HCEC 1CT (cell line): ENCODE data around the gene SMCR8.
"Not testable (repeated sequence)": the region's sequence is repeated elsewhere in the genome, so short reads cannot be mapped to it uniquely, and the experiment has no call there.

Experiments
- DNase-seq: peaks from one replicate; pipeline ENCODE4 v3.0.0-alpha.2; 2017

Gene SMCR8

DNA sequence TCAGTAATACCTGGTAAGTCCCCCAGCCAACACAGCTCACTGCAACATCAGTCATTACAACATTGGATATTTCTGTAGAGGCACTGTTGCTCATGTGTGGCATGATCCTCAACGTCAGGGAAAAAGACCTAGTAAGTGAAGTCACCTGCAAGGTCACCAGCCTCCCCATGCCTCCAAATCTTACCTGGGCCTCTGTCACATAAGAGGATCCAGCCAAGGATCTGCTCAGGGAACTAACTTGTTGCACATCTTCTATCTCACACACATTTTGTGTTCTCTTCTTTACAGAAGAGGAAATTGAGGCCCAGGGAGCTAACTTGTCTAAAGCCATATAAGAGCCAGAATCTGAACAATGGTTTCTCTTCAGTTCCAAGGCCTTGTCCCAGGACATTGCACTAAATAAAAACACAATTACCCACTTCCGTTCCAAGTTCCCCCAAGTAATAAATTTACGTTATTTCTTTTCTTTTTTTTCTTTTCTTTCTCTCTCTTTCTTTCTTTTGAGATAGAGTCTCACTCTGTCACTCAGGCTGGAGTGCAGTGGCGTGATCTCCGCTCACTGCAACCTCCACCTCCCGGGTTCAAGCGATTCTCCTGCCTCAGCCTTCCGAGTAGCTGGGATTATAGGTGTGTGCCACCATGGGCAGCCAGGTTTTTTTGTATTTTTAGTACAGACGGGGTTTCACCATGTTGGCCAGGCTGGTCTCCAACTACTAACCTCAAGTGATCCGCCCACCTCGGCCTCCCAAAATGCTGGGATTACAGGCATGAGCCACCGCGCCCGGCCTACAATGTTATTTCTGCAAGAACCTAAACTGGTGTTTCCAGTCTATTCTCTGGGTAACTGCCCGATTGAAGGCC lies 47.0 kb downstream of the SMCR8 start:
- no peak for DNase-seq

DNA sequence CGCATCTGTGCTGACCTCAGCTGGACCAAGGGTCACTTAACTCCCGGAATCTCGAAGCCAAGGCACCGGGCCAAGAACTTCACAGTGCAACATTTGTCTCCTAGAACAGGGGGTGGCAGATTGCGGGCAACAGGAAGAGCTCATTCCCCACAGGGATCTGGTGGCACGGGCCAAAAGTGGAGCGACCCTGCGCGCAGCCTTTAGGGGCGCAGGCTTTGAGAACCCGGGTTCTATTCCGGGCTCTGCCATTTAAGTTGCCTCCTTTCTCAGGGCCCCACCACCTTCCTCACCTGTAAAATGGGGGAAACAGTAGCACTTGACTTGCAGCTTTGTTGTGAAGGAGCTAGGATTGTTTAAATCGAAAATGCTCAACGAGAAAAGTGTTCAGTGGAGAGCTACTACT lies 47.6 kb downstream of the SMCR8 start:
- peak; percentile 34 for DNase-seq

DNA sequence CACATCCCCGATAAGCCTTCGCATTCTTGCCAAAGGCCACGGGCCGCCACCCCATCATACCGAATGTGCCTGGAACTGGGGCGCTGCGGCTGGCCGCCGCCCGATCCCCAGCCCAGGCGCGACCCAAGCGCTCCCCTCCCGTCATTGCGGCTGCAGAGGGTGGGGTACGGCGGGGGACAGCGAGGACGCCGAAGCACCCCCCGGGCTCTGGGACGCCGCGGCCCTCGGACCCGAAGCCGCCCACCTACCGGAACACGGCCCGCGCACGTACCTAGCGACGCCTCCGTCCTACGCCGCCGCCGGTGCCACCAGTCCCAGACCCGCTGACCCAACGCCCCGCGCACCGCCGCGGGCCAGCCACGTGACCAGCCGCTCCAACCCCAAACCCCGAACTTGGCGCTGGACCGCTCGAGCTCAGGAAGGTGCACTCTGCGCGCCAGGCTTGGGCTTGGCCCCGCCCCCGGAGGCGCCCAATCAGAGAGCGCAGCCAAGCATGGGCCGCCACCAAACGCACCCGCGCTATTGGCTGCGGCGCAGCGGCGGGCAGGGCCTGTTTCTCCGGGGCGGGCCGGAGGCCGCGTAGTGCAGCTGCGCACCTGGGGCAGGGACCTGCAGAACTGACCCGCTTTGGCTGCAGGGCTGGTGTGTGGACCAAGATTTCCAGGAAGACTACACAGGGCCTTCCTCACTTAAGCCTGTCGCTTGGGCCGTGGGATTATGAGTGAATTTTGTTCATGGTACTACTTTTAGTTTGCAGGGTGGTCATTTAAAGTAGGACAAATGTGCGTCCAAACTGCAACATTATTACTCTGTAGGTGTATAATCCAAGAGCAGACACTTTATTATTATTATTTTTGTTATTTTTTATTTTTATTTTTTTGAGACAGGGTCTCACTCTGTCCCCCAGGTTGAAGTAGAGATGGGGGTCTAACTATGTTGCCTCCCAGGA lies 48.3 kb downstream of the SMCR8 start, which contains the start of gene SHMT1:
Gene SHMT1, minus strand, starts transcription at position 450 of the 949 bp plus-strand sequence. CDS start 7,569 bp downstream, outside the sequence.
- peak; percentile 87 for DNase-seq

DNA sequence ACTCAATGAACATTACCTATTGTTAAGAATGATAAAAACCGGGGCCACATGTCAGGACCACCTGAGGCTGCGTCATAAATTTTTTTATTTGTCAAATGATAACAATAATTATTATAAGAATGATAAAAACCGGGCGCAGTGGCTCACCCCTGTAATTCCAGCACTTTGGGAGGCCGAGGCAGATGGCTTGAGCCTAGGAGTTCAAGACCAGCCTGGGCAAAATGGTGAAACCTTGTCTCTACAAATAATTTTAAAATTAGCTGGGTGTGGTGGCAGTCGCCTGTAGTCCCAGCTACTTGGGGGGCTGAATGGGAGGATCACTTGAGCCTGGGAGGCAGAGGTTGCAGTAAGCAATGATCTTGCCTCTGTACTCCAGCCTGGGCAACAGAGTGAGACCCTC lies 49.1 kb downstream of the SMCR8 start:
- DNase-seq = no peak

DNA sequence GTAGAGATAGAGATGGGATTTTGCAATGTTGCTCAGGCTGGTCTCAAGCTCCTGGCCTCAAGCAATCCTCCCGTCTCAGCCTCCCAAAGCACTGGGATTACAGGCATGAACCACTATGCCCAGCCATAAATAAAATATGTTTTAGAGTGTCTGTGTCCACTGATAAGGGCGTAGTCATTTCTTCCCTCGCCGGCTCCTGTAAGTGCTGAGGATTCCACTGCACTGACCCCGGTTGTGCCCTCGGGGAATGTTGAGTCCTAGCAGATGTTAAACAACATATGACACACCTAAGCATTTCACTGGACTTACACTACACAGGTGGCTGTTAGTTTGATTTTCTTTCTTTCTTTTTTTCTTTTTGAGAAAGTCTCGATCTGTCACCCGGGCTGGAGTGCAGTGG lies 53.9 kb downstream of the SMCR8 start:
- no peak for DNase-seq

DNA sequence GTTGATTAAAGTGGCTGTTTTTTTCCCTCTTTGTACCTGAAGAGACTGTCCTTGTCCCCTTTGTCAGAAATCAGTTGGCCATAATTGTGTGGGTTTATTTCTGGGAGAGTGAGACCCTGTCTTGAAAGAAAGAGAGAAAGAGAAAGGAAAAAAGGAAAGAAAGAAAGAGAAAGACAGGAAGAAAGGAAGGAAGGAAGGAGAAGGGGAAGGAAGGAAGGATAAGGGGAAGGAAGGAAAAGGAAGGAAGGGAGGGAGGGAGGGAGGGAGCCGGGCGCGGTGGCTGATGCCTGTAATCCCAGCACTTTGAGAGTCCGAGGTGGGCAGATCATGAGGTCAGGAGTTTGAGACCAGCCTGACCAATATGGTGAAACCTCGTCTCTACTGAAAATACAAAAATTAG lies 55.7 kb downstream of the SMCR8 start:
- no peak for DNase-seq

DNA sequence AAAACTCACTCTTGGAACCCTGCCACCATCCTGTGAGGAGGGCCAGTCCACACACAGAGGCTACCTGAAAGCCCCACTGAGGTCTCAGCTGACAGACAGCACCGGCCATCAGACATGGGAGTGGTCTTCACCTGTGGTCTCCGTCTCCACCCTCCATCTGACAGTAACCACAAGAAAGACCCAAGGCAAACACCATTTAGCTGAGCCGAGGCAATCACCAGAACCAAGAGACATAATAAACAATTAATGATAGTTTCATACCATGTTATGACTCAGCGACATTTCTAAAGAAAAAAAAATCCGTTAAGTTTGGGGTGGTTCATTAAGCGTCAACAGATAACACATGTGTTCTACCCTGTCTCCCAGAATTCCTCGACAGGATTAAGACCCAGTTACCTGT lies 56.4 kb downstream of the SMCR8 start:
- DNase-seq = peak; percentile 14

DNA sequence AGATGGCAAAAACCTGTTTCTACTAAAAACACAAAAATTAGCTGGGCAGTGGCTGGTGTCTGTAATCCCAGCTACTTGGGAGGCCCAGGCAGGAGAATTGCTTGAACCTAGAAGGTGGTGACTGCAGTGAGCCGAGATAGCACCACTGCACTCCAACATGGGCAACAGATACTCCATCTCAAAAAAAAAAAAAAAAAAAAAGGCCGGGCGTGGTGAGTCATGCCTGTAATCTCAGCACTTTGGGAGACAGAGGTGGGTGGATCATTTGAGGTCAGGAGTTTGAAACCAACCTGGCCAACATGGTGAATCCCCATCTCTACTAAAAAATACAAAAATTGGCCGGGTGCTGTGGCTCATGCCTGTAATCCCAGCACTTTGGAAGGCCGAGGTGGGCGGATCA lies 58.1 kb downstream of the SMCR8 start:
- DNase-seq = not testable (repeated sequence)

DNA sequence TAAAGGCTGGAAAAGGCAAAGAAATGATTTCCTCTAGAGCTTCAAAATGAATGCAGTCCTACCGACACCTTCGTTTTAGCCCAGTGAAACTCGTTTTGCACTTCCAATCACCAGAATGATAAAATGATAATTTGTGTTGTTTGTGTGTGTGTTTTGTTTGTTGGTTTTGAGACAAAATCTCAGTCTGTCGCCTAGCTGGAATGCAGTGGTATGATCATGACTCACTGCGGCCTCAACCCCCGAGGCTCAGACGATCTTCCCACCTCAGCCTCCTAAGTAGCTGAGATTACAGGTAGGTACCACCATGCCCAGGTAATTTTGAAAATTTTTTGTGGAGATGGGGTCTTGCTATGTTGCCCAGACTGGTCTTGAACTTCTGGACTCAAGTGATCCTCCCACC lies 59.1 kb downstream of the SMCR8 start:
- DNase-seq = no peak
